ENCODE measurements around the gene MALSU1. TPM values are rescaled to one million over a fixed set of nuclear protein-coding genes. Genes with fewer than 3 reads are reported as not detected.
A peak's percentile ranks its signal among the peaks of the same experiment; 100 is the strongest.

Gene MALSU1
- total RNA-seq, 6 experiments from 2014 or later = 36.7 to 55.1 (median 44.7) TPM

GRCh38 chr7:23290993-23291392, 8.1 kb upstream of the MALSU1 start:
- no peak for DNase-seq
- intact Hi-C loops (cut with DNase I) = no loop called here
- Histone ChIP-seq H3K36me3 (no peaks in the 10 kb centered on the region), H3K9me3 (no peaks in the 10 kb centered on the region), H3K4me3 (no peak overlapping the region), H3K27me3 (no peaks in the 10 kb centered on the region), H3K27ac (no peak overlapping the region), H3K4me1 (peaks cover 0 to 46% (median 2%) of the 10 kb centered on the region in 4 donors)
- 94% methylated on average over 9 of the region's 9 CpGs for WGBS (ENCODE audit: insufficient coverage, low coverage, low lambda C conversion rate, missing lambda C conversion rate)
- ATAC-seq = no peak
- TF ChIP-seq POLR2A (IDR thresholded peaks at IDR 0.05) (no peak), CTCF (IDR thresholded peaks at IDR 0.05) (no peak)

DNA sequence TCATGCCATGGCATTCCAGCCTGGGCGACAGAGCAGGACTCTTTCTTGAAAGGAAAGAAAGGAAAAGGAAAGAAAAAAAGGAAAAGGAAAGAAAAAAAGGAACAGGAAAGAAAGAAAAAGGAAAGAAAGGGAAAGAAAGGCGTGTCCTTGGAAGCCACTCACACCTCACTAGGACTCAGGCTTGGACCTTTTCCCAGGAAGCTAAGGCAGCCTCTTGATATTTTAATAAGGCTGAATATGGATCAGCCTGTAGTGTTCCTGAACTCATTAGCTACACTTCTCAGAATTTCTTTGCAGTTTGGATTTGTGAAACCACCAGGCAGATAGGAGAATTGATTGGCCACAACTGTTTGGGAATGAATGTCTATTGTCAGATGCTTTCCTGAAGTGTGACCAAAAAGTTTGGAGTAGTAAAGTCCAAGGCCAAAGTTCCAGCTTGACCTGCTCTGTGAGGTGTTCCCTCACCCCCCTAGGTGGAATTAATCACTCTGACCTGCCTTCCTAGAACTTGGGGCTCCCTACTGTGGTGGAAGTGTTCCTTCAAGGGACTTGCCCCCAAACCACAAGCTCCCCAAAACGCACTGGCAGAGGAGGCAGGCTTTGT, 7.1 kb upstream of the MALSU1 start:
- H3K4me1 ChIP-seq = peaks cover 0 to 46% (median 2%) of the 10 kb centered on the region in 4 donors
- intact Hi-C loops (cut with DNase I) = no loop called here
- H3K27ac ChIP-seq = peak overlapping the region in 1 of 3 donors; percentile 87
- no peaks in the 10 kb centered on the region for H3K9me3 ChIP-seq
- no peak for DNase-seq
- H3K4me3 ChIP-seq = no peak overlapping the region
- 80% methylated on average over 2 of the region's 3 CpGs for WGBS (ENCODE audit: insufficient coverage, low coverage, low lambda C conversion rate, missing lambda C conversion rate)
- H3K36me3 ChIP-seq = no peaks in the 10 kb centered on the region
- TF ChIP-seq POLR2A (IDR thresholded peaks at IDR 0.05) = no peak
- ATAC-seq = peak; percentile 12 to 41 (median 28)
- no peaks in the 10 kb centered on the region for H3K27me3 ChIP-seq

DNA sequence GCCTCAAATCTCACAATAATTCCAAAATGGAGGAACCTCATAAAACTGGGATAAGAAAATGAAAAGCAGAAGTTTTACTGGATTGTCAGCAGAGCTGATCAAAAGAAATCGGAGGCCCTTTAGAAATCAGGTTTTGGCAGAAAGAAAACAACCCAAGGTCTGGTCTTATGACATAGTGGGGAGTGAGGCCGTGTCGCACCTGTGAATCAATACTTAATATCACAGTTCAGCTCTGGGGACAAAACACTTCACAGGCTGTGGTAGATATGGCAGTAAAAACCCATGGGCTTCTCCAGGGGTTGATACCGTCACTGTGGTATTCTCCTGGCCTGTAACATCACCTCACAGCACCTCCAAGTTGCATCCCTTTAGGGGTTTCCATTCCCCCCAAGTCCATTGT, 6.5 kb upstream of the MALSU1 start:
- TF ChIP-seq POLR2A (IDR thresholded peaks at IDR 0.05) (no peak), CTCF (IDR thresholded peaks at IDR 0.05) (no peak)
- Histone ChIP-seq H3K36me3 (no peaks in the 10 kb centered on the region), H3K9me3 (no peaks in the 10 kb centered on the region), H3K27me3 (no peaks in the 10 kb centered on the region), H3K27ac (peak overlapping the region in 1 of 3 donors; percentile 87), H3K4me1 (peaks cover 0 to 46% (median 2%) of the 10 kb centered on the region in 4 donors), H3K4me3 (no peak overlapping the region)
- intact Hi-C loops (cut with DNase I) = no loop called here
- DNase-seq (no peak), ATAC-seq (peak; percentile 52 to 68 (median 60))
- WGBS (ENCODE audit: insufficient coverage, low coverage, low lambda C conversion rate, missing lambda C conversion rate) = 44% methylated on average over 4 of the region's 4 CpGs

DNA sequence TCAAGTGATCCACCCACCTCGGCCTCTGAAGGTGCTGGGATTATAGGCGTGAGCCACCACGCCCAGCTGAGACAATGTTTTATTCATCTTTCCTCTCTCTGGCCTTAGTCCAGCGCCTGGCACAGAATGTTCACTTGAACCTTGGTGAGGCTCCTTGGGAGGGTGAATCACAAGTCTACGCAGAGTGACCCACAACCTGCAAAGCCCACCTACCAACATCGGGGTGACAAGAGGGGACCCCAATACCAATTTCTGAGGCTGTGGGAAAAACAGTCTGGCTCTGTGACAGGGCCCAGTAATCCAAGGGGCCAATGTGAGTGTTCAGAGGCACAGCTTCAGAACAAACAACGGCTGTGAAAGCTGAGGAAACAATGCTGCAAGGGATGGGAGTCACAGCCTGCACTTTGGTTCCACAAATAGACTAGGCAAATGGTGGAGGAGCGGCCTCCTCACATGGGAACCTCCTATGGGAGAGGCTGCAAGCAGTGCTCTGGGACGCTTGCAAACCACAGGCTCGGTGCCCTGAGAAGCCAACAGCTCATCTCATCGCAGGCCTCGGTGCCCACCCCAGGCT, 5.6 kb upstream of the MALSU1 start:
- peak overlapping the region in 1 of 3 donors; percentile 87 for H3K27ac ChIP-seq
- peaks cover 0 to 48% (median 2%) of the 10 kb centered on the region in 4 donors for H3K4me1 ChIP-seq
- 80% methylated on average over 8 of the region's 12 CpGs for WGBS (ENCODE audit: insufficient coverage, low coverage, low lambda C conversion rate, missing lambda C conversion rate)
- no peak overlapping the region for H3K4me3 ChIP-seq
- TF ChIP-seq CTCF (IDR thresholded peaks at IDR 0.05) = no peak
- TF ChIP-seq POLR2A (IDR thresholded peaks at IDR 0.05) = no peak
- H3K27me3 ChIP-seq = no peaks in the 10 kb centered on the region
- intact Hi-C loops (cut with DNase I) = no loop called here
- ATAC-seq (peak in 2 of 4 donors; percentile 5 to 22), DNase-seq (no peak)
- H3K9me3 ChIP-seq = no peaks in the 10 kb centered on the region
- no peaks in the 10 kb centered on the region for H3K36me3 ChIP-seq

Data from right lobe of liver (tissue), 6 donors.